C4-2B (cell line): Measurements from ENCODE around the gene RFX2.

Experiments used
- H3K27ac ChIP-seq: fragments of 450-650 bp; 2 replicates; pipeline ENCODE4 v1.5.1; 2017
- CTCF ChIP-seq: fragments of 450-650 bp; conservative IDR thresholded peaks from 2 replicates; pipeline ENCODE4 v1.5.1; 2017; ENCODE audit warnings: mild to moderate bottlenecking
- ZFX ChIP-seq: fragments of 450-650 bp; IDR thresholded peaks from 2 replicates; pipeline ENCODE4 v1.6.1; 2017

The RFX2 gene

GRCh38 chr19:6062274-6062673 is 48.0 kb downstream of the RFX2 start:
- no peak overlapping the region for H3K27ac ChIP-seq
- TF ChIP-seq ZFX: no peak
- no peak for TF ChIP-seq CTCF

GRCh38 chr19:6061376-6062130 is 48.7 kb downstream of the RFX2 start:
- H3K27ac ChIP-seq: no peak overlapping the region
- TF ChIP-seq CTCF (no peak), ZFX (no peak)

GRCh38 chr19:6060600-6061375 is 49.5 kb downstream of the RFX2 start:
- TF ChIP-seq CTCF (no peak), ZFX (no peak)
- H3K27ac ChIP-seq: no peak overlapping the region

GRCh38 chr19:6059988-6060599 is 50.2 kb downstream of the RFX2 start:
- no peak for TF ChIP-seq ZFX
- no peak for TF ChIP-seq CTCF
- no peak overlapping the region for H3K27ac ChIP-seq

- no peak overlapping the region for H3K27ac ChIP-seq
- TF ChIP-seq ZFX: no peak
- TF ChIP-seq CTCF: no peak
Observed at GRCh38 chr19:6059396-6059947, 50.8 kb downstream of the RFX2 start.

- TF ChIP-seq CTCF: no peak
- no peak overlapping the region for H3K27ac ChIP-seq
Observed at GRCh38 chr19:6058518-6059201, 51.6 kb downstream of the RFX2 start.
